ENCODE data around the gene RCBTB1.

The RCBTB1 gene

GRCh38 chr13:49585220-49586157, at the start of gene RCBTB1:
Gene RCBTB1, minus strand, starts transcription at chr13:49585558. Its CDS starts 18,279 bp downstream, at chr13:49567279.
- no peak for TF ChIP-seq CTCF (conservative IDR thresholded peaks at IDR 0.05)
- H3K27ac ChIP-seq = peak within 1 kb of the TSS; percentile 90

GRCh38 chr13:49633710-49634109, 48.4 kb upstream of the RCBTB1 start:
- no peak overlapping the region for H3K27ac ChIP-seq
- TF ChIP-seq CTCF (conservative IDR thresholded peaks at IDR 0.05) = no peak

GRCh38 chr13:49632156-49632555, 46.8 kb upstream of the RCBTB1 start:
- H3K27ac ChIP-seq = no peak overlapping the region
- TF ChIP-seq CTCF (conservative IDR thresholded peaks at IDR 0.05) = no peak

GRCh38 chr13:49630580-49630979, 45.2 kb upstream of the RCBTB1 start:
- no peak overlapping the region for H3K27ac ChIP-seq
- no peak for TF ChIP-seq CTCF (conservative IDR thresholded peaks at IDR 0.05)

GRCh38 chr13:49629947-49630346, 44.6 kb upstream of the RCBTB1 start:
- H3K27ac ChIP-seq = no peak overlapping the region
- TF ChIP-seq CTCF (conservative IDR thresholded peaks at IDR 0.05) = no peak

GRCh38 chr13:49629196-49629938, 44.0 kb upstream of the RCBTB1 start:
- TF ChIP-seq CTCF (conservative IDR thresholded peaks at IDR 0.05) = no peak
- no peak overlapping the region for H3K27ac ChIP-seq
